A549 (cell line): ENCODE results near the gene CHADL. TPM values are rescaled to one million over a fixed set of nuclear protein-coding genes. Genes with fewer than 3 reads are reported as not detected.

Experiments
- ATAC-seq, 2 experiments: fragments of 200-7000 bp in 1 of 2; fragments of >200 bp in 1 of 2; cut with Nextera tagmentation in 1 of 2; cut with Tn5 transposase in 1 of 2; 3 replicates each; pipeline versions ENCODE4 v1.8.0 to v1.9.1; 2018 to 2020; ENCODE audit warnings: mild to moderate bottlenecking in 1 of 2, moderate library complexity in 1 of 2
- CTCF ChIA-PET: fragments of 300-600 bp; sonication (Branson Sonifier 250); formaldehyde crosslinking; extraction: SDS; loops from one replicate; lab custom pipeline; 2021; ENCODE audit warnings: antibody characterized with exemption, inconsistent platforms; lab: Yijun Ruan, JAX
- POLR2A ChIA-PET: fragments of 350-600 bp; formaldehyde crosslinking; extraction: SDS; loops from one replicate; lab custom pipeline; 2021; ENCODE audit warnings: antibody characterized with exemption, inconsistent platforms; lab: Yijun Ruan, JAX
- DNase-seq, 2 experiments: peaks; one replicate each; pipeline versions ENCODE4 v3.0.0 to v3.0.0-alpha.2; 2011 to 2016; ENCODE audit warnings: low read depth in 1 of 2, low spot score in 1 of 2
- FAIRE-seq: peaks from 2 replicates; lab custom pipeline; 2011; peaks lifted over from hg19 to GRCh38; lab: Jason Lieb, UNC
- H3K27ac ChIP-seq, 2 experiments: fragments of >200 bp; sonication (Bioruptor Twin); formaldehyde crosslinking; 3 replicates each; pipeline ENCODE4 v1.5.1; 2016 to 2017
- H3K4me1 ChIP-seq: fragments of >200 bp; sonication (Bioruptor Twin); formaldehyde crosslinking; 3 replicates; pipeline ENCODE4 v1.6.1; 2016
- H3K4me2 ChIP-seq: fragments of >200 bp; sonication (Bioruptor Twin); formaldehyde crosslinking; 3 replicates; pipeline ENCODE4 v1.6.1; 2016
- H3K4me3 ChIP-seq: fragments of >200 bp; sonication (Bioruptor Twin); formaldehyde crosslinking; 3 replicates; pipeline ENCODE4 v1.5.1; 2016
- H3K9me3 ChIP-seq: fragments of >200 bp; sonication (Bioruptor Twin); formaldehyde crosslinking; 3 replicates; pipeline ENCODE4 v1.6.1; 2016
- CBX2 ChIP-seq: fragments of 200-600 bp; sonication (generic); IDR thresholded peaks from 2 replicates; pipeline ENCODE4 v1.6.1; 2016; ENCODE audit warnings: low read depth, mild to moderate bottlenecking, borderline replicate concordance
- CEBPB ChIP-seq, 2 experiments: fragments of >200 bp in 1 of 2; sonication (Bioruptor Twin) in 1 of 2; formaldehyde crosslinking in 1 of 2; IDR thresholded peaks; 2 replicates each; pipeline ENCODE4 v1.6.1; 2012 to 2016
- CHD2 ChIP-seq: fragments of 150-350 bp; IDR thresholded peaks from 2 replicates; pipeline ENCODE4 v1.6.1; 2014; ENCODE audit warnings: low read length; ENCODE audit not compliant: partially characterized antibody
- EHF ChIP-seq: fragments of 250-450 bp; sonication (Bioruptor Pico); IDR thresholded peaks from 2 replicates; pipeline ENCODE4 v1.5.0; 2020; ENCODE audit warnings: mild to moderate bottlenecking
- GATA3 ChIP-seq: IDR thresholded peaks from 2 replicates; pipeline ENCODE4 v1.6.1; 2012; ENCODE audit warnings: borderline replicate concordance
- HDAC2 ChIP-seq: fragments of 200-600 bp; sonication (generic); IDR thresholded peaks from 2 replicates; pipeline ENCODE4 v1.6.1; 2016
- HMGXB4 ChIP-seq: fragments of 250-450 bp; sonication (Bioruptor Pico); IDR thresholded peaks from 2 replicates; pipeline ENCODE4 v1.5.0; 2021; ENCODE audit warnings: mild to moderate bottlenecking, moderate library complexity, borderline replicate concordance
- HOXA7 ChIP-seq: fragments of 250-450 bp; sonication (Bioruptor Pico); IDR thresholded peaks from 2 replicates; pipeline ENCODE4 v1.5.0; 2020; ENCODE audit warnings: mild to moderate bottlenecking, moderate library complexity
- HOXB13 ChIP-seq: fragments of 250-450 bp; sonication (Bioruptor Pico); IDR thresholded peaks from 2 replicates; pipeline ENCODE4 v1.5.0; 2020; ENCODE audit warnings: low read depth, mild to moderate bottlenecking, moderate library complexity
- JUN ChIP-seq, 2 experiments: fragments of >200 bp; sonication (Bioruptor Twin); formaldehyde crosslinking; IDR thresholded peaks; 2 replicates in 1 of 2; 3 replicates in 1 of 2; pipeline ENCODE4 v1.6.1; 2016 to 2017
- KDM1A ChIP-seq: fragments of 200-600 bp; sonication (generic); IDR thresholded peaks from 2 replicates; pipeline ENCODE4 v1.6.1; 2016; ENCODE audit warnings: low read depth, mild to moderate bottlenecking
- NFE2L2 ChIP-seq: fragments of 150-350 bp; conservative IDR thresholded peaks from 2 replicates; pipeline ENCODE4 v1.6.1; 2014; ENCODE audit warnings: low read length
- NPAS2 ChIP-seq: fragments of 250-450 bp; sonication (Bioruptor Pico); IDR thresholded peaks from 2 replicates; pipeline ENCODE4 v1.8.0; 2022; ENCODE audit warnings: mild to moderate bottlenecking, moderate library complexity, borderline replicate concordance
- NR3C1 ChIP-seq: fragments of >200 bp; sonication (Bioruptor Twin); formaldehyde crosslinking; IDR thresholded peaks from 3 replicates; pipeline ENCODE4 v1.6.1; 2017
- PHF8 ChIP-seq: fragments of 200-600 bp; sonication (generic); IDR thresholded peaks from 2 replicates; pipeline ENCODE4 v1.6.1; 2016; ENCODE audit warnings: low read depth, mild to moderate bottlenecking, antibody characterized with exemption, moderate library complexity, borderline replicate concordance
- SREBF2 ChIP-seq: fragments of 450-650 bp; IDR thresholded peaks from 2 replicates; pipeline ENCODE4 v1.6.1; 2014; ENCODE audit warnings: mild to moderate bottlenecking, moderate library complexity
- TP53 ChIP-seq: fragments of 250-450 bp; sonication (Bioruptor Pico); IDR thresholded peaks from 2 replicates; pipeline ENCODE4 v1.5.0; 2021; ENCODE audit warnings: mild to moderate bottlenecking, moderate library complexity
- ZC3H11A ChIP-seq: fragments of 450-650 bp; IDR thresholded peaks from 2 replicates; pipeline ENCODE4 v1.6.1; 2014; ENCODE audit warnings: antibody characterized with exemption, mild to moderate bottlenecking
- ZNF302 ChIP-seq: fragments of 250-450 bp; sonication (Bioruptor Pico); IDR thresholded peaks from 2 replicates; pipeline ENCODE4 v1.9.0; 2021; ENCODE audit warnings: inconsistent platforms, mild to moderate bottlenecking, moderate library complexity
- ZSCAN20 ChIP-seq: fragments of 250-450 bp; sonication (Bioruptor Pico); IDR thresholded peaks from 2 replicates; pipeline ENCODE4 v1.8.0; 2022; ENCODE audit warnings: mild to moderate bottlenecking, moderate library complexity
- WGBS: methylation state at CpG from one replicate; pipeline ENCODE4 v1.1.6; 2017; ENCODE audit errors: missing lambda C conversion rate; 5-methylcytosine and 5-hydroxymethylcytosine counted together
- polyA plus RNA-seq, 4 experiments: library from polyadenylated mRNA; depleted of rRNA in 3 of 4; stranded (reverse); fragments of >200 nt; fragmentation: RNase III in 1 of 4; extraction: RNeasy Plus Mini Kit Qiagen cat#74134 plus additional on column Dnase treatment in 1 of 4; gene quantifications; 2 replicates in 3 of 4; 3 replicates in 1 of 4; pipeline ENCODE4 v1.2.3, GENCODE V29; 2011 to 2017
- TF ChIP-seq, protein P1 (sequence below): IDR thresholded peaks from 2 replicates; pipeline ENCODE4 v1.6.1; 2012; ENCODE audit warnings: low read depth, borderline replicate concordance
- TF ChIP-seq, protein P2 (sequence below): fragments of 450-650 bp; IDR thresholded peaks from 2 replicates; pipeline ENCODE4 v1.6.1; 2014; ENCODE audit warnings: antibody characterized with exemption
- TF ChIP-seq, protein P3 (sequence below): fragments of >200 bp; sonication (Bioruptor Twin); formaldehyde crosslinking; IDR thresholded peaks from 2 replicates; pipeline ENCODE4 v1.6.1; 2016

Gene CHADL
- polyA plus RNA-seq, 2 of the 4 experiments (the other 2 are of a cell fraction), result not detected

DNA sequence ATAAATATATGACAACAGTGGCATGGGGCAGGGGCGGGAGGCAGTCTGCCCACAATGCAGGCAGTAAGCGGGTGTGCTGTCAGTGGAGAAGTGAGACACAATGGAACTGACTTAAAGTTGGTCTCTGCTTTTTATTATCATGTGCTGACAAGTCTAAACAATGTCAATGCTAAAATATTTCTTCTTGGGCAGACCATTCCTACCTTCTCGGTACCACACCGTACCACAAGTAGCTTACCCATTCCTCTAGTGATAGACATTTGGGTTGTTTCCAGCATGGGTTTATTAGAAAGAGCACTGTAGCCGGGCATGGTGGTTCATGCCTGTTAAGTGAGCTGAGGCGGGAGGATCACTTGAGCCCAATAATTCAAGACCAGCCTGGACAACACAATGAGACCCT lies 2.6 kb upstream of the CHADL start:
- no peak overlapping the region for H3K4me2 ChIP-seq
- ChIA-PET POLR2A (no interaction called here), CTCF (interaction anchor here (0.6 to 1.3 kb wide), 3 partner anchors 14 to 344 kb away, joined by 3 to 5 read pairs (median 3); no protein-coding TSS in a partner anchor)
- no peak for FAIRE-seq
- H3K4me3 ChIP-seq, result no peak overlapping the region
- TF ChIP-seq CBX2 (no peak), ZNF302 (CRISPR knock-in tag) (no peak), SREBF2 (no peak), HMGXB4 (CRISPR knock-in tag) (no peak), ZSCAN20 (CRISPR knock-in tag) (no peak), CEBPB (IDR thresholded peaks at IDR 0.05) (no peak), CHD2 (no peak), EHF (no peak)
- TF ChIP-seq, protein P1, sequence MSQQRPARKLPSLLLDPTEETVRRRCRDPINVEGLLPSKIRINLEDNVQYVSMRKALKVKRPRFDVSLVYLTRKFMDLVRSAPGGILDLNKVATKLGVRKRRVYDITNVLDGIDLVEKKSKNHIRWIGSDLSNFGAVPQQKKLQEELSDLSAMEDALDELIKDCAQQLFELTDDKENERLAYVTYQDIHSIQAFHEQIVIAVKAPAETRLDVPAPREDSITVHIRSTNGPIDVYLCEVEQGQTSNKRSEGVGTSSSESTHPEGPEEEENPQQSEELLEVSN, result no peak
- DNase-seq, result no peak
- no peaks in the 10 kb centered on the region for H3K4me1 ChIP-seq
- ATAC-seq, result no peak
- H3K9me3 ChIP-seq, result no peaks in the 10 kb centered on the region
- 94% methylated on average over 6 of the region's 6 CpGs for WGBS
- no peak overlapping the region for H3K27ac ChIP-seq

DNA sequence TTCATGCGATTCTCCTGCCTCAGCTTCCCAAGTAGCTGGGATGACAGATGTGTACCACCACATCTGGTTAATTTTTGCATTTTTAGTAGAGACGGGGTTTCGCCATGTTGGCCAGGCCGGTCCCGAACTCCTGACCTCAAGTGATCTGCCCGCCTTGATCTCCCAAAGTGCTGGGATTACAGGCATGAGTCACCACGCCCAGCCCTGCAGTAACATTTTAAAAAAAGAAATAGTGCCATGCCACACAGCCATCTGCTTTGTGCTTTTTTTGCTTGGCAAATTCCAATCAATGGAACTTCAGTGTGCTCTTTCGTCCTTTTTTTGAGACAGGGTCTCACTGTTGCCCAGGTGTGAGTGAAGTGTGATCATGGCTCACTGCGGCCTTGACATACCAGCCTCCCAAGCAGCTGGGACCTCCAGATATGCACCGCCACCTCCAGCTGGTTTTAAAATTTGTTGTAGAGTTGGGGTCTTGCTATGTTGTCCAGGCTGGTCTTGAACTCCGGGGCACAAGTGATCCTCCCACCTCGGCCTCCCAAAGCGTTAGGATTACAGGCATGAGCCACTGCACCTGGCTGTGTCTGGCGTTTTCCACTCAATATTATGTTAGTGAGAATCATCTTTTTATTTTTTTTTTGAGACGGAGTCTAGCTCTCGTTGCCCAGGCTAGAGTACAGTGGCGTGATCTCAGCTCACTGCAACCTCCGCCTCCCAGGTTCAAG lies 1.8 kb upstream of the CHADL start:
- H3K4me2 ChIP-seq, result no peak overlapping the region
- no peak for FAIRE-seq

DNA sequence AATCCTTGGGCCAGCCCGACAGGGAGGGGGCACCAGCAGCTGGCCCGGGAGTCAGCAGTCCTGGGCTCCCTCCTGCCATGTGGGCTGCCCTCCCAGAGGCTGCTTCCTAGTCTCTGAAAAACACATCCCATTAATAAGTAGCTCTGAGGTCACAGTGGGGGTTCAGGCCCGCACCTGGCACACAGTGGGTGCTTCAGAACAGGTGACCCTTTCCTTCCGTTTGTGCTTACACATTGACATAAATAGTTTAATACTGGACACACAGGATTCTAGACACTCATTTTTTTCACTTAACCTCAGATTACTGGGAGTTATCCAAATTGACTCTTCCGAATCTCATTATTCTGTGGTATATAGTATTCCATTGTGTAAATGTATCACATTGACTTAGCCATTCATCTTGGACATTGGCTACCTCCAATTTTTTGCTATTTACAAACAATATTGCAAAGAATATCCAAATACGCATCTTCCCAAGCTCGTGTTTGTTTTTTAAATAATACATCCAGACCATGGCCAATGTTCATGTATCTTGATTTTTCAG lies 474 bp upstream of the CHADL start:
- ChIA-PET CTCF (no interaction called here), POLR2A (no interaction called here)
- Histone ChIP-seq H3K4me2 (no peak overlapping the region), H3K4me3 (no peak overlapping the region), H3K4me1 (no peaks in the 10 kb centered on the region), H3K27ac (no peak overlapping the region), H3K9me3 (no peaks in the 10 kb centered on the region)
- ATAC-seq (no peak), DNase-seq (no peak), FAIRE-seq (no peak)
- 94% methylated on average over 6 of the region's 7 CpGs for WGBS
- TF ChIP-seq ZC3H11A, result no peak
- TF ChIP-seq GATA3, result no peak
- TF ChIP-seq, protein P2, sequence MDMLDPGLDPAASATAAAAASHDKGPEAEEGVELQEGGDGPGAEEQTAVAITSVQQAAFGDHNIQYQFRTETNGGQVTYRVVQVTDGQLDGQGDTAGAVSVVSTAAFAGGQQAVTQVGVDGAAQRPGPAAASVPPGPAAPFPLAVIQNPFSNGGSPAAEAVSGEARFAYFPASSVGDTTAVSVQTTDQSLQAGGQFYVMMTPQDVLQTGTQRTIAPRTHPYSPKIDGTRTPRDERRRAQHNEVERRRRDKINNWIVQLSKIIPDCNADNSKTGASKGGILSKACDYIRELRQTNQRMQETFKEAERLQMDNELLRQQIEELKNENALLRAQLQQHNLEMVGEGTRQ, result no peak
- no peak for TF ChIP-seq CBX2
- no peak for TF ChIP-seq HOXA7
- TF ChIP-seq, protein P1, result no peak
- no peak for TF ChIP-seq HOXB13 (CRISPR knock-in tag)
- TF ChIP-seq, protein P3, sequence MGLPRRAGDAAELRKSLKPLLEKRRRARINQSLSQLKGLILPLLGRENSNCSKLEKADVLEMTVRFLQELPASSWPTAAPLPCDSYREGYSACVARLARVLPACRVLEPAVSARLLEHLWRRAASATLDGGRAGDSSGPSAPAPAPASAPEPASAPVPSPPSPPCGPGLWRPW, result no peak
- TF ChIP-seq PHF8, result no peak
- TF ChIP-seq NFE2L2, result no peak
- TF ChIP-seq NPAS2 (CRISPR knock-in tag), result no peak
- TF ChIP-seq SREBF2, result no peak
- no peak for TF ChIP-seq ZNF302 (CRISPR knock-in tag)
- TF ChIP-seq, all 56 proteins: peak for 0

More for the DNA sequence above, 1.8 kb upstream of the CHADL start:
- H3K27ac ChIP-seq, result no peak overlapping the region
- DNase-seq (no peak), ATAC-seq (no peak)
- no peaks in the 10 kb centered on the region for H3K4me1 ChIP-seq
- TF ChIP-seq, protein P3, result no peak
- no peak for TF ChIP-seq JUN (IDR thresholded peaks at IDR 0.05)
- no peak for TF ChIP-seq ZNF302 (CRISPR knock-in tag)
- no peak for TF ChIP-seq HDAC2
- TF ChIP-seq GATA3, result no peak
- no peak for TF ChIP-seq TP53 (CRISPR knock-in tag)
- no peak for TF ChIP-seq NFE2L2
- TF ChIP-seq NR3C1, result no peak
- no peak for TF ChIP-seq KDM1A
- CTCF ChIA-PET, result interaction anchor here (0.8 kb wide), 1 partner anchor 344 kb away, joined by 3 read pairs; no protein-coding TSS in a partner anchor
- H3K4me3 ChIP-seq, result no peak overlapping the region
- POLR2A ChIA-PET, result no interaction called here
- WGBS, result 90% methylated on average over 18 of the region's 18 CpGs
- no peaks in the 10 kb centered on the region for H3K9me3 ChIP-seq
